GM21381 (cell line): Measurements from ENCODE around the gene PKDREJ.
"Not testable (repeated sequence)": the region's sequence is repeated elsewhere in the genome, so short reads cannot be mapped to it uniquely, and the experiment has no call there.

Source experiments
- ATAC-seq: cut with Tn5 transposase; IDR thresholded peaks from one replicate; pipeline ENCODE4 v1.9.1; 2021; ENCODE audit warnings: mild to moderate bottlenecking, moderate library complexity; ENCODE audit not compliant: unreplicated experiment

The PKDREJ gene

GRCh38 chr22:46263216-46263590, at the start of gene PKDREJ:
Gene PKDREJ, minus strand, starts transcription at chr22:46263343. Its CDS starts 21 bp downstream, at chr22:46263322.
- no peak for ATAC-seq

- ATAC-seq = not testable (repeated sequence)
Measured at GRCh38 chr22:46312848-46313247, 49.7 kb upstream of the PKDREJ start.

GRCh38 chr22:46312056-46312455, 48.9 kb upstream of the PKDREJ start:
- no peak for ATAC-seq

- ATAC-seq = no peak
Measured at GRCh38 chr22:46309526-46310085, 46.5 kb upstream of the PKDREJ start.

GRCh38 chr22:46308283-46308988, 45.3 kb upstream of the PKDREJ start:
- no peak for ATAC-seq

- no peak for ATAC-seq
Measured at GRCh38 chr22:46303347-46303965, 40.3 kb upstream of the PKDREJ start.

- no peak for ATAC-seq
Measured at GRCh38 chr22:46300491-46300890, 37.3 kb upstream of the PKDREJ start.

- ATAC-seq = no peak
Measured at GRCh38 chr22:46299101-46299500, 36.0 kb upstream of the PKDREJ start.

GRCh38 chr22:46297151-46297812, 34.1 kb upstream of the PKDREJ start:
- peak; percentile 11 for ATAC-seq

GRCh38 chr22:46296257-46297150, 33.4 kb upstream of the PKDREJ start, which contains the start of gene GTSE1:
Gene GTSE1, plus strand, starts transcription at chr22:46296870. Its CDS starts 531 bp downstream, at chr22:46297401.
- ATAC-seq = peak; percentile 85

- ATAC-seq = no peak
Measured at GRCh38 chr22:46295277-46295971, 32.3 kb upstream of the PKDREJ start.

GRCh38 chr22:46294784-46295183, 31.6 kb upstream of the PKDREJ start:
- no peak for ATAC-seq

- ATAC-seq = no peak
Measured at GRCh38 chr22:46293577-46294260, 30.6 kb upstream of the PKDREJ start.

- ATAC-seq = no peak
Measured at GRCh38 chr22:46292732-46293131, 29.6 kb upstream of the PKDREJ start.

- no peak for ATAC-seq
Measured at GRCh38 chr22:46292173-46292572, 29.0 kb upstream of the PKDREJ start.

- no peak for ATAC-seq
Measured at GRCh38 chr22:46290843-46291785, 28.0 kb upstream of the PKDREJ start.

GRCh38 chr22:46290121-46290842, 27.1 kb upstream of the PKDREJ start:
- ATAC-seq = no peak
